Uterus (tissue), 2 donors: ENCODE data around the gene RAD50.

Experiments
- CTCF ChIP-seq, 4 experiments: fragments of 200-600 bp in 2 of 4; fragments of 450-650 bp in 2 of 4; sonication (generic) in 2 of 4; IDR thresholded peaks; one replicate each; pipeline ENCODE4 v1.5.1; 2016 to 2019; ENCODE audit warnings: antibody characterized with exemption in 4 of 4, mild to moderate bottlenecking in 2 of 4, moderate library complexity in 1 of 4
- POLR2A ChIP-seq, 2 donors: fragments of 450-650 bp; IDR thresholded peaks; one replicate each; pipeline ENCODE4 v1.6.1; 2016; ENCODE audit warnings: antibody characterized with exemption in 2 of 2, mild to moderate bottlenecking in 1 of 2, moderate library complexity in 1 of 2

- TF ChIP-seq CTCF (IDR thresholded peaks at IDR 0.05) (no peak), POLR2A (IDR thresholded peaks at IDR 0.05) (no peak)
Measured at GRCh38 chr5:132608107-132608506, 51.3 kb downstream of the RAD50 start.
